AML-193 (cell line): ENCODE measurements around the gene FNDC3A.
A peak's percentile ranks its signal among the peaks of the same experiment; 100 is the strongest.

Experiments
- DNase-seq, 2 experiments: peaks; one replicate each; lab custom pipeline; 2025; lab: John Stamatoyannopoulos, UW

Gene FNDC3A, protein sequence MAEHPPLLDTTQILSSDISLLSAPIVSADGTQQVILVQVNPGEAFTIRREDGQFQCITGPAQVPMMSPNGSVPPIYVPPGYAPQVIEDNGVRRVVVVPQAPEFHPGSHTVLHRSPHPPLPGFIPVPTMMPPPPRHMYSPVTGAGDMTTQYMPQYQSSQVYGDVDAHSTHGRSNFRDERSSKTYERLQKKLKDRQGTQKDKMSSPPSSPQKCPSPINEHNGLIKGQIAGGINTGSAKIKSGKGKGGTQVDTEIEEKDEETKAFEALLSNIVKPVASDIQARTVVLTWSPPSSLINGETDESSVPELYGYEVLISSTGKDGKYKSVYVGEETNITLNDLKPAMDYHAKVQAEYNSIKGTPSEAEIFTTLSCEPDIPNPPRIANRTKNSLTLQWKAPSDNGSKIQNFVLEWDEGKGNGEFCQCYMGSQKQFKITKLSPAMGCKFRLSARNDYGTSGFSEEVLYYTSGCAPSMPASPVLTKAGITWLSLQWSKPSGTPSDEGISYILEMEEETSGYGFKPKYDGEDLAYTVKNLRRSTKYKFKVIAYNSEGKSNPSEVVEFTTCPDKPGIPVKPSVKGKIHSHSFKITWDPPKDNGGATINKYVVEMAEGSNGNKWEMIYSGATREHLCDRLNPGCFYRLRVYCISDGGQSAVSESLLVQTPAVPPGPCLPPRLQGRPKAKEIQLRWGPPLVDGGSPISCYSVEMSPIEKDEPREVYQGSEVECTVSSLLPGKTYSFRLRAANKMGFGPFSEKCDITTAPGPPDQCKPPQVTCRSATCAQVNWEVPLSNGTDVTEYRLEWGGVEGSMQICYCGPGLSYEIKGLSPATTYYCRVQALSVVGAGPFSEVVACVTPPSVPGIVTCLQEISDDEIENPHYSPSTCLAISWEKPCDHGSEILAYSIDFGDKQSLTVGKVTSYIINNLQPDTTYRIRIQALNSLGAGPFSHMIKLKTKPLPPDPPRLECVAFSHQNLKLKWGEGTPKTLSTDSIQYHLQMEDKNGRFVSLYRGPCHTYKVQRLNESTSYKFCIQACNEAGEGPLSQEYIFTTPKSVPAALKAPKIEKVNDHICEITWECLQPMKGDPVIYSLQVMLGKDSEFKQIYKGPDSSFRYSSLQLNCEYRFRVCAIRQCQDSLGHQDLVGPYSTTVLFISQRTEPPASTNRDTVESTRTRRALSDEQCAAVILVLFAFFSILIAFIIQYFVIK

DNA sequence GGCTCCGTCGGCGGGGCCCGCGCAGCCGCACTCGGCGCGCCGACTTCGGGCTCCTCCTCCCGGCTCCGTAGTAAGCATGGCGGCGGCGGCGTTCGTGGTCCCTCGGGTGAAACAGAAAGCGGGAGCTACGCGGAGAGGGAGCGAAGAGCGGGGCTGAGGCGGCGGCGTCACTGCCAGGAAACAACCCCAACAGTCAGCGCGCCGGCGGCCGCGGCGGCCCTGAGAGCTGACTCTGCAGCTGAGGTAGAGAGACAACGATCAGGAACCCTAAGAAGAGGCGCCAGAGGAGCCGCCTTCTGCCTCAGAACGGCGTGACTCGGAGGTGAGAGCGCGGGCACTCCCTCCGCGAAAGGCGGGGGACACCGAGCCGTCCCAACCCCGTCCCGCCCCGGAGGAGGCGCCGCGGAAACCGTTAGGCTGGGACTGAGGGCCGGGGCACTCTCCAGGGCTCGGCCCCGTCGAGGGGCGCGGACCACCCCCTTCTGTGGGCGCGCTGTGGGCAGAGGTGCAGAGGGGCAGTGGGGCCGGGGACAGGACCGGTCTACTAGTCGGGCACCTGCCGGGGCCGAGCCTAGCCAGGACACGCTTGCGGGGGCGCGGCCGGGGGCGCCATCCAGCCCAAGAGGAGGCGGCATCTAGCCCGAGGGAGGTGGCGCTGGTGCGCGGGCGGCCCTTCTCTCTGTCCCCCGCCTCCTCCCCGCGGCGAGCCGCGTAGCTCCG, at the start of gene FNDC3A:
Gene FNDC3A, plus strand, starts transcription at position 57 of the 720 bp plus-strand sequence. CDS start 30,279 bp downstream, outside the sequence.
- peak; percentile 88 to 89 for DNase-seq

DNA sequence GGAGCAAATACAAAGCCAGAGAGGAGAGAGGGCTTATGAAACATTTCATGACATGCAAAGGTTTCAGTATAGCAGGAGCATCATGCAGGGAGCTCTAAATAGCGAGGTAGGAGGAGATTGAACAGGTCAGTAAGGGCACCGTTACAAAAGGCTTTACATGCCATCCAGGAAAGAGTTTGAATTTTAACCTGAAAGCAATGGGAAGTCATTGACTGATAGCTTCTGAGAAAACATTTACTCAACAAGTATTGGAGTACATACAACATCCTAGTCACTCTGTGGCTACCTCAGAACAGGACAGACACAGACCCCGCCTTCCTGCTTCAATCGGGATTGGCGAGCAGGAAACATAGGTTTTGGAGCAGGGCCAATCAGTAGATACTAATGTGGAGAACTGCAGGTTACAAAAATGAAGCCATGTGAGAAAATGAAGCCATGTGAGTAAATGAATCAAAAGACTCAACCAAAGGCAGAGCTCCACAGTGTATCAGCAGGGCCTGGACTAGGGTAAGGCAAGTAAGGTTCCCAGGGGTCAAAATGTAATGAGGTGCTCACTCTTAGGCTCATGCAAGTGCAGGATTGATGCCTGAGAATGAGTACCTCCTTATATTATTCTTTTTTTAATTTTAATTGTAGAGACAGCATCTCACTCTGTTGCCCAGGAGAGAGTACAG, 46.8 kb upstream of the FNDC3A start:
- DNase-seq = no peak

DNA sequence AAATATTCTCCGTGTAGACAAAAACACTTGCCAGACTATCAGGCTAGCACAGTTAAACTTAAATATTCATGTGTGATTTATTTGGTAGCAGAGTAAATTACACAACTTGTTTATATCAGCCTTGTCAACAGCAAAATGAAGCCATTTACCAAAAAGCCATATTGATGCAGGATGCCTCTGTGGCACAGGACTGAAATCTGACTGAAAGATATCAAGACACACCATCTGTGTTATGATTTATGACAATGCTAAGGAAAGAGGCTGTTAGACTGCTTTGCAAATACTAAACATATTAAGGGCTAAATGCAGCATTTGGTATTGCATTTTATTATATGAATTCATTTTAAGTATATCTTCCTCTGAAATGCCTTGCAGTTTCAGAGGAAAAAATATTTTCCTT, 44.8 kb upstream of the FNDC3A start:
- no peak for DNase-seq

DNA sequence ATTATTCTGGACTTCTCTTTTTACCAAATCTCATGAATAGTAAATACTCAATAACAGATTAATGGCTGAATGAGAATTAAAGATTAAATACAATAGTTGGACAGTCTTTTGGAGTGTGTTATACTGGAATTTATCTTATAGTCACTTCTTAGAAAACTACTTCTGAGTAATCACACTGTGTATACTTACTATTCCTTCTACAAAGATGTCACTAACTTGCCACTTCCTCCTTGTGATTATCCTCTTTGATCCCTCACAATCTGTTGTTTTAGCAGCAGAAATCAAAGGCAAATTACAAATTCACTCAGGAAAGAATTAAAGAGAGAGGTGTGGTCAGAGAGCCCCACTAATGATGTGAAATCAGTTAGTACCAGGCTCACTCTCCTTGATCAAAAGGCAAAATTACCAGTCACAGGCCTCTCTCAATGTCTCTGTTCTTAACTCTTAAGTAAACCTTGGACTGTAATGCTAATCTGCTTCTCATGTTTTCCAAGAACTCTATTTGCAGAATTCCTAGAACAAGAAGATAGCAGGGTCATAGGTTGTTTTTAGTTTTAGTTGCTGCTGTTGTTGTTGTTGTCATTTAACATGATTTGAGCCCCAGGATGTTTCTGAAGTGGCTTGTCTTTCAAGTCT, 37.3 kb upstream of the FNDC3A start:
- no peak for DNase-seq

DNA sequence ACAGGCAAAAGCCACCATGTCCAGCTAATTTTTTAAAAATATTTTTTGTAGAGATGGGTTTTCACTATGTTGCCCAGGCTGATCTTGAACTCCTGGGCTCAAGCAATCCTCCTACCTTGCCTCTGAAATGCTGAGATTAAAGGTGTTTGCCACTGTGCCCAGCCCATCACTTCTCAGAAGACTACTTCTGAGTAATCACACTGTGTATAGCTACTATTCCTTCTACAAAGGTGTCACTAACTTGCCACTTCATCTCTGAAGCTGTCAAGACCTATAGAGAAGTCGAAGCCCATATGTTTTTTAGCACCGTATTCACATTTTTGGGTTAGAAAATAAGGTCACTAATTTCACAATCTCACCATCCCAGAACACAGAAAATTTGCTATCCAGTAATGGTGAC, 36.0 kb upstream of the FNDC3A start:
- no peak for DNase-seq

DNA sequence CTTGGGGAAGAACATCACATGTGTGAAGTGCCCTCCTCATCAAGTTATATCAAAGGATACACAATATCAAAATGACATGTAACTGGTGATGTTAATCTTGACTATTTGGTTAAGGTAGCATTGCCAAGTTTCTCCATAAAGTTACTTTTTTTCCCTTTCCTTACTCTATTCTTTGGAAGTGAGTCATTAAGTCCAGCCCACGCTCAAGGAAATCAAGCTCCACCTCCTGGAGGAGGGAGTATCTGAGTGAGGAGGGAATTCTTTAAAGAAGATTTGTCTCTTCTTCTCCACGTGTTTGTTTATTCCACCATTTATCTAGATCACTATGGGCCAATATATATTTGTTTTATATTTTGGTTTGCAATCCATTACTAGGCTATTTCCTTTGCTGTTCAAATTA, 33.6 kb upstream of the FNDC3A start:
- DNase-seq = no peak

DNA sequence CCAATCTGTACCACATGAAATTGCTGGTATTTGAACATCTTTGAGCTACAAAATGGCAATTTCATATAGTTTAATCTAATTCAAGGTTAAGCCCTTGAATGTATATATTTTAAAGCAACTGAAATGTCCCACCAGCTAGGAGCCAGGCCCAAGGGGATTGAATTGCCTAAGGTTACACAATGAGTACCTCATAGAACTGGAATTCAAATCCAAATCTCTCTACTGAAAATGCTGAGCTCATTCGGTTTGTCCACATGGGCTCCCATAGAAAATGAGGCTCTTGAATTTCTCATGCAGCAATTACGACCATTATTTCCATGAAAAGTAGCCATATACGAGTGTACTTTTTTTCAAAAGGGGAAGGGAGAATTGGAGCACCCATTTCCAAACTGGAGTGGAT, 31.5 kb upstream of the FNDC3A start:
- no peak for DNase-seq

DNA sequence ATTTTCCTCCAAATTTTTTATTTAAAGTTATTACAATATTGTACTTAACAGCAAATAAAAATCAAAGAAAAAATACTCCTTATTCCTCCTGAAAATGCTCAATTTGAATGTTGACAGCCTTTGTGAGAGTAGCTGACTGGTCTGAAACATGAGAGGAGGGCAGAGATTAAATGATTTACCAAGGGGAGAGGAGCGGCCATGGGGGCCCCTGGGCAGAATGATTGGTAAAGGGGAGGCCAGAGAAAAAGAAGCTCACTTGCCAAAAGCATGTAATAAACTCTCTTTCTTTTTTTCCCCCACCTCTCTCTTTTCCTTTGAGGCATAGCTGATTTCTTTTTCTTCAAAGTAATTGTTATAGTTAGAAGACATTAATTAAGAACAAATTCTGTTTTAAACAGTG, 30.1 kb upstream of the FNDC3A start:
- DNase-seq = no peak

DNA sequence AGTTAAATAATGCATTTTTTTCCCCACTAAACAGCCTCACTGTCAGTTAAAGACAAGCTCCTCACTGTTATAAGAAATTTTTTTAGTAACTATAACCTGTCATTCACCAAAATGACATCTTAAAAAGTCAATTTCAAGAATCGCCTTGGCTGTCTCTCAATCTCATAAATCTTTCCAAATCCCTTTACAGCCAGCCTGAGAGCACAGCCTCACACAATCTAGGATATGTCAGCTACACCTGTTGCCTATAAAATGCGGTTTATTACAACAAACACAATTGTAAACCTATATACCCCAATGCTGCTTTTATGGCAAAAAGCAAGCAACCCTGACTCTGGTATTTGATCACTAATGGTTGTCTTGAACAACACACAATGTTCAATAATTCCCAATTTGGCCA, 29.5 kb upstream of the FNDC3A start:
- no peak for DNase-seq

DNA sequence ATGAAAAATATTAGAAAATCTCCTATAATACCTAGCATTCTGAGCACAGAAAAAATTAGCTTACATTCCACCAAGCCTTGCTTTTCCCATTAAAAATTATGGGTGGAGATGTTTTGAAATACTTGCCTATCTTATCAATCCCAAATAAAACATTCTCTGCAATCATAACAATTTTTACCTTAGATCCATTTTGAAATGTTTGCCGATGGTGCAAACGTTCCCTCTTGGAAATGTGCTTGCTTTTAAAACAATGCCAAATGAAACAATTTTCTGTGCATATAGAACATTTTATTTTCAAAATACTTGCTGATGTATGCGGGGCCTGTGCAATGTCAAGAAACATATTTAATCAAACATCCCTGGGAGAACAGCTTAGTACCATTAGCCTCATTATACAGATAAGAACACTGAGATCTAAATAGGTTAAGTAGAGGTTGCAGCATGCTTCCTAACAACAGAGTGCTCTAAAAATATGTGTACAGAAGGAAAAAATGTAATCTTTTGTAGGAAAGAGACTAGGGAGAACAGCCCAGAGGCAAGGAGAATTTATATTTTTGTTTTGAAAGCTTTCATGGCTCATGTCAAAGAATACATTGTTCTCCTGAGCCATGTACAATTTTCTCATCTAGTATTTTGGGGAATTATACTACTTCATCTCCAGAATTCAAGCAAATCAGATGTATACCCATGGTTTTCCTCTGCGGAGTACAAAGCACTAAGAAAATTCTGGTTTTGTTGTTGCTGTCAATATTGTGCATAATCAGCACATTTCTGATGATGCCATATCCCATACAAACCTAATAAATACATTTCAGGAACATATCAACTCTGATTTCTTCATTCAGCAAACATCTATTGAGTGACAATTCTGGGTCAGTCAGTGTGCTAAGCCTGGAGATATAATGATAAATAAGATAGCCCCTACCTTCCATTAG, 25.9 kb upstream of the FNDC3A start:
- no peak for DNase-seq

DNA sequence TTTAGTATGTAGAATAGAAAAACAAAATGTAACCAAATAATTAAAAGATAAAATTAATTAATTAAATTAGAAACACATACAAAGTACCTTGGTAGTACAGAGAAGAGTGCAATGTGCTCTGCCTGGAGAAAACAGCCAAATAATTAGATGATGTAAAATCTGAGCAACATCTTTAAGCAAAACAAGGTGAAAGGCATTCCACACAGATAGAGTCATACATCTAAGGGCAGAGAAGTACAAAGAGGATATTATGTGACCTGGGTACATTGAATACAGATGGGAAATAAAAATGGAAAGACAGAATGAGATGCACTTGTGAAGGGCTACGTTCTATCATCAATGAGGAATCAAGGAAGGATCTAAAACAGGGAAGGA, 25.2 kb upstream of the FNDC3A start:
- no peak for DNase-seq

DNA sequence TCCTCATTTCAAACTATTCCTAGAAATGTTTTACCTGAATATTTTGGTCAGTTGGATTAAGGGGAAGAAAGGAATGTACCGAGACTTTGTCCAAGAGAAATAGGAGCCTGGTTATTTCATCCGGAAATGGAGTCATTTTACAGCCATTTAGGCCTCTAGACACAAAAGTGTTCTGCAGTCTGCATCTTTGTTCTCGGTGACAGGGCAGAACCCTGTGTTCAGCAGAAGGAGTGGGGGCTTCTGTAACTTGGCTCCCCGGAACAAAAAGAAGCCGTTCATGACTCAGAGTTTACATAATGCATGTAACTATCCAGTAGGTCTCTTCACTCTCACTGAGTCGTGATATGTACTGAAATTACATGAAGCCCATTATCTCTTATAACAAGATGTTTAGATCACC, 21.6 kb upstream of the FNDC3A start:
- no peak for DNase-seq

DNA sequence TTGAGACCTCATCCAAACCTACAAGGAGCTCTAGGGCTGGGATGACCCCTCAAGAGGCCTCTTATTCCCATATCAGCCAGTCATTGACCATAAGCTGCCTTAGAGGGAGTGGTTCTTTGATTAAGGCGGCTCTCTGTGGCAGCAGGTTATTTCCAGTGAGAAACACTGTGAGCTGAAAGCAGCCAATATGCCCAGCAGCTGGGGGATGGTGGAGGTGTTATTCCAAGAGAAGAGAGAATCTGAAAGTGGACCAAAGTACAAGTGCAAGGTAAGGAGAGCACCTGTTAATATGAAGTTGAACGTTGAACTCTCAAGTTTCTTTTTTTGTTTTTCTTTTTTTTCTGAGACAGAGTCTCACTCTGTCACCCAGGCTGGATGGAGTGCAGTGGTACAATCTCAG, 20.2 kb upstream of the FNDC3A start:
- no peak for DNase-seq

DNA sequence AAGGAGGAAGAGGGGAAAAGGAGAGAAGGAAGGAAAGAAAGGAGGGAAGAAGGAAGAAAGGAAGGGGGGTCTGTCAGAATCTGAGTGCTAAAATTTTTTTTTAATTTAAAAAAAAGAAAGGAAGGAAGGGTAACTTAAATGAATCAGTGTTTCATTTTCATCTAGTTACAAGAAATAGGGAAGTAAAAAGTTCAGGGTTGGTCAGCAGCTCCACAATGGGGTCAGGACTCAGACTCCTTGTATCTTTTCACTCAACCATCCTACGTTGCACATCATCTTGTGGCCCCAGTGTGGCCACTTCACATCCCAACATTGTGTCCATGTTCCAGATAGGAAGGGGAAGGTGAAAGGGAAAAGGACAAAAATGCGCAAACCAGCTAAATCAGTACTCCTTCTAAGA, 14.3 kb upstream of the FNDC3A start:
- DNase-seq = no peak

DNA sequence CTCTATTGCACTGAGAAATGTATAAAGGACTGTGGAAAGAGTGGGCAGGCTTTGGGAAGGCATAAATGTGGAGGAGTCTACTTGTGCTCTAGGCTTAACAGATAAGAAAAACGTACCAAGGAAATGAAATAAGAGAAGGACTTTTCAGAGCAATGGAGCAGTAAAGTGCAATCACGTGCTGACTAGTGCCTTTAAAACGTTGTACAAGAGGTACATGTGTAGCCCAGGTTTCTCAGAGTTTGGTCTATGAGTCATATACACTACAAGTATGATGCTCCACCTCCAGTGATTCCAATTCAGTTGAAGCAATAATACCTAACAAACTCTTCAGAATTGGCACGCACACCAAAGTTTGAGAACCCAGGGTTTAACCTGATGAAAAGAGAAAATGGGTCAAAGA, 13.4 kb upstream of the FNDC3A start:
- DNase-seq = no peak

DNA sequence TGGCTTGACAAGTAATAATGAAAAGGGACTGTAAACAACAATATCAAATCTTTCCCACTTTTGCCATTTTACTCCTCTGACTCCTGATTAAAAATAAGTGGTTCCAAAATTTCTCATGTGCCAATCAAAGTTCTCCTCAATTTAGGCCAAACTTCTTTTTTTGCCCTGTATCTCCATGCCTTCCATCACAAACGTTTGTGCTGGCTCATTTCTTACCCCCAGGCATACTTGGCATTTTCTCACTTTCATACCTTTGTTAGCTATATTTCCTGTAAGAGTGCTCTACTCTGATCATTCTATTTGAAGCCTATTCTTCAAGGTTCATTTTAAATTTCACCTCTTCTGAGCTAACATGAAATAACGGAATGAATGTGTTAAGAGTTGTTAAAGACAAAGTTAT, 10.0 kb upstream of the FNDC3A start:
- no peak for DNase-seq

DNA sequence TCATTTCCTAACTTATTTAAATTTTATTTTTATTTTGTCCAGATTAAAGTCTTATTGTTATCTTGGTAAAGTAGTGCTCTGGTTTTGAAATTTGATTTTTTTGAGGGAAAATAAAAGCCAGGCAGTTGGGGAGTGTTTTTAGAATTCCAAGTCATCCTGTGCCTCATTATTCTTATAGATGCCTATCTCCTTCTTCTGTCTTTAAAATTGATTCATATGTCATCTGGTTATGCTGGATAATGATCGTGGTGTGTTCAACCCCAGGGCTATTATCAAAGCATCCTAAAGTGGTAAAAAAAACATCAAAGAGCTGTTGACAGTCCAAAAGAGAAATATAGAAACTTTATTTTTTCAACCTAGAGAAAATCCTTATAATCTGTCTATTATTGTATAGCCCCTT, 6.0 kb upstream of the FNDC3A start:
- DNase-seq = no peak

DNA sequence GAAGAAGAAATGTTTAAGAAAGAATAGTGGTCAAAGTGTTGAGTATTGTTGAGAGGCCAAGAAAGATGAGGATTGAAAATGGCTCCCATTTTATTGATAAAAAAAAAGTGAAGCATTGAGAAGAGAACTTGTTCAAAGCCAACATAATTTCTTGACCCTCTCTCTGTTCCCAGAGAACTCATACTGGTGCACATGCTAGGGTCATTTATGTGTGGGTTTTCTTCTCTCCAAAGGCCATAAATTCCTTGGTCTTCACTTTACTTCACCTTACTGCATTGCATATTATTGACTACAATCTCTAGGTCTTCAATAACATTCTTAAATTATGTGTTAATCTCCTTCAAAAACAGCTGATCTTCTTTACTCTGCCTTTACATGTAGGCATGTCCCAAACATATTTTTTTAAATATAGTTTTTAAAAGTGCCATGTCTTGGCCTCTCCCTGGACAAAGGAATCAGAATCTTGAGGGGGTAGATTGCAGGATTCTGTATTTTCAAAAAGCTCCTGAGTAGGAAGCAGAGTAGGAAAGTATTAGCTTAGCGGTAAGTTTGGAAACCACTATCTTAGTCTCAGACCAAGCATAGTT, 1.8 kb upstream of the FNDC3A start:
- no peak for DNase-seq

DNA sequence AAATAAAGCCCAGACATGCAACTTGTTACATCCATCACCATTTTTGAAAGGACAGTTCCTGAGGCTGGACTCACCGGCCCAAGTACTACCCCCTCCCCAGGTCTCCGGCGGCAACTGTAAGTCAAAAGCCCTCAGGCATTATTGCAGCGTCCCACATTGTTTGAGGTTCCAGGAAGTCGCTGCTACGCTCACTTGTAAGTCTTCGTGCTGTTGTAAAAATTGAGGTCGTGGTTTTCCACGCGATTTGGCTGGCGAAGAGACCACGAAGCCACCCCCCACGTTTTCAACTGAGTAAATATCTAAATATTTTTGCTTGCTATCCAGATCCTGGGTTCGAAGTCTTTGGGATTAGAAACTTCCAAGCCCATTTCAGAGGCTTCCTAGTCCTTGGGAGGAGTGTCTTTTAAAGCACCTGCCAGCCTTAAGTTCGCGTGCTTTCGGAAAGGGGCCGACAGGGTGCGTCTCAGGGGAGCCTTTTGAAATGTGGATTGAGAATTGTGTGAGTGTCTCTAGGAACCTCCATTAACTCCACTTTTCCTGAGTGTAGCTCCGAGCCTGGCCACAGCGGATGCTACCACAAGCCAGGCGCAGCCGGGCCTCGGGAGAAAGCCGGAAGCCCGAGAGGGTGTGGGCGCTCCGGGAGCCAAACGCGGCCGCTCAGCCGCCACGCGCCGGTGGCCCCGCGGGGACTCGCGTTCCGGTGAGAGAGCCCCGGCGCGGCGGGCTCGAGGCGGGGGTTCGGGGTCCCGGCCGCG, 434 bp upstream of the FNDC3A start:
- peak; percentile 91 to 92 for DNase-seq
